Stimulated activated CD4-positive, alpha-beta T cell treated with anti-CD3 and anti-CD28 coated beads, Interleukin-2, amount 100 ng/mL, for 24 hours (primary cell): Measurements from ENCODE around the gene TXNL4A.

Experiments used
- DNase-seq, 2 donors: peaks; one replicate each; pipeline ENCODE4 v3.0.0-alpha.2; 2020

Gene TXNL4A

DNA sequence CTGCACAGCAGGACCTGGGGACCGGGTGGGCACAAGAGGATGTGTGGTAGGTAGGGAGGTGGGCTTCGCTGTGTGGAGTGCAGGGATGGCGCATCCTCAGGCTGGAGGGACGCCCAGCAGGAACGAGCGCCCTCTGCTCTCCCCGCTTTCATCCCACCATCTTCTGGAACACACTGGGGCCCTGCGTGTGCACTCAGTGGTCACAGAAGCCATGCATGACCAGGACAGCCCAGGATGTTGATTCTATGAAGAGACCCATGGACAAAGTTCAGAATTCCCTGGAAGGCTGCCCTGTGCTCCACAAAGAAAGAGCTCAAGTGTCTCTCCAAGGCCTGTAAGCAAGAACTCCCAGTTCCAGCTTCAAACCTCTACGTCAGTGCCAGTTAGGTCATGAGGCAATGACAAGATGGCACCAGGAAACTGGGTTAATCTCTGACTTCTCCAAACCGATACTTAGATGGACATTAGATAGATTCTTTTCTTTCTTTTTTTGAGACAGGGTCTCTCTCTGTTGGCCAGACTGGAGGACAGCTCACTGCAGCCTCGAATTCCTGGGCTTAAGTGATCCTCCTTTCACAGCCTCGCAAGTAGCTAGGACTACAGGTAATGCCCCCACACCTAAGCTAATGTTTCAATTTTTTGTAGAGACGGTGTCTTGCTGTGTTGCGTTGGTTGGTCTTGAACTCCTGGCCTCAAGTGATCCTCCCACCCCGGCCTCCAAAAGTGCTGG lies 40.3 kb downstream of the TXNL4A start:
- DNase-seq, result no peak

DNA sequence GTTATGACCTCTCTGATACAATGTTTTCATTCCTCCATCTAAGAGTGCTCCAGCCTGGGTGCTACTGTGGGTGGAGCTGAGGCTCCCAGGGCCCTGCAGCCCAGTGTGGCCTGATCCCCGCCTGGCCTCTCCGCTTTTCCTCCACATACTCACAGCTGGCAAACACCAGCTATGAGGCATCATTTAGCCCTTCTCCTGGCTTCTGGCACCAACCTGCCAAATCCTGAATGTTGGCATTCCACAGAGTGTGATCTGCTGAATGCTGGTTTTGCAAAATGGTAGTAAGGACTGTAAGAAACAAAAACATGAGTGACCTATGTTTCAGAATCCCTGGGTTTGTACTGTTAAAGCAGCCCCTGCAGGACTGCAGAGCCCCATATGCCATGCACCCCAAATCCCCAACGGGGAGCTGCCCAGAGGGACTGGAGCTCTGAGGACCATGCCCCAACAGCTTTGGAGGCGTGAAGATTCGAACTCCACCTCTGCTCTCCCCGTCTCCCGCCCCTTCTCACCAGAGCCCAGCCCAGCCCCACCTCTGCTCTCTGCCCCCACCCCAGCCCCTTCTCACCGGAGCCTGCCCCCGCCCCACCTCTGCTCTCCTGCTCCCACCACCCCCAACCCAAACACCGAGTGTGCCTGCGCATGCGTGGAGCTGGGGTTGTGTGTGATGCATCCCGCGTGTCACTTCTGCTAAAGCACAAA lies 41.2 kb downstream of the TXNL4A start:
- no peak for DNase-seq

DNA sequence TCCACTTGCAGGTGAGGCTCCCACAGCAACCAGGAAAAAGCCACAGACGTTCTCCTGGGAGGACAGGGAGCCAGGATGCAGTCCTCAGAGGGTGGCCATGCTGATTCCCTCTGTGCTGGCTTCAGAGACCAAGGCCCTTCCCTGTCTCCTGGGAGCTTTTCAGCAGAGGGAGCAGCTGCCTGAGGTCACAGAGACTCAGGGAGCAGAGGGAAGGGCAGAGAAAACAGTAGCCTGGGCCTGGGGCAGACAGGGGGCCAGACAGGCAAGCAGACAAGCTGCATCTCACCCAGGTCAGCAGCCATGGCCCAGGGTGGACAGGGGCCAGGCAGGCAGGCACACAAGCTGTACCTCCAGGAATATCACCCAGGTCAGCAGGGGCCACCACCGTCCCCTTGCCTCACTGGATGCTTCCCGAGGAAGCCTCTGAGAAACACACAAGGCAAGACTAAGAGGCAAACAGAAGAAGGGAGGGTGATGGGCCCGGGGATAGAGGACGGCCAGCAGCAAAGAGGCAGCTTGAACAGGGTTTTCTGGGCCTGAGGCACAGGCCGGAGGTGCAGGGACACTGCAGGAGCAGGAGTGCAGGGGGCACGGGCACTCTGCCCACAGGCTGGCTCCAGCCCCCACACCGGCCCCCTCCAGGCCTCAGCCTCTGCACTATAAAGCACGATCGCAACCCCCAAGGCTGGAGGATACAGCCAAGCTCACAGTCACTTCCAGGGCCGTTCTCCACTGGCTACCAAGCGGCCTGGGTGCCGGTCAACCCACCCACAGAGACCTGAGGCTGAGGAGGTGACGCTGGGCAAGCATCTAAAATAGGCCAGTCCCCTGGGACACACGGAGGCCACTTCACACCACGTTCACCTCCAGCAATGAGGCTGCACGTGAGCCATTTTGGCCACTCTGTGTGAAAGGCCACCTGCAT lies 43.0 kb downstream of the TXNL4A start:
- no peak for DNase-seq

- DNase-seq, result no peak
Measured at GRCh38 chr18:79944746-79945117, 43.6 kb downstream of the TXNL4A start.

GRCh38 chr18:79944126-79944731 lies 44.1 kb downstream of the TXNL4A start:
- DNase-seq, result peak in 1 of 2 donors; percentile 20

DNA sequence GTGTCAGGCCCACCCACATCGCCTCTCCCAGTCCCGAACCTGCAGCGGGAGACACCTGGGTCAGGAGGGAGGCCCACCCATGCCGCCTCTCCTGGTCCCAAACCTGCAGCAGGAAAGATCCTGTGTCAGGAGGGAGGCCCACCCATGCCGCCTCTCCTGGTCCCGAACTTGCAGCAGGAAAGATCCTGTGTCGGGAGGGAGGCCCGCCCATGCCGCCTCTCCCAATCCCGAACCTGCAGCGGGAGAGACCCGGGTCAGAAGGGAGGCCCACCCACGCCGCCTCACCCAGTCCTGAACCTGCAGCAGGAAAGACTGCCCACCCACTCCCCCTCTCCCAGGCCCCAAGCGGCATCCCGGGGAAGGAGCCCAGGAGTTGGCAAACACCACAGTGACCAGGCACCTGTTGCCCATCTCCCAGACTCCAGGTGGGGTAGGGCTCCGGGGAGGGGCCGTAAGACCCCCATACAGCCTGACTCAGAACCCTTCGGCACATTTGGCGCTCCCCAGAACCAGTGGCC lies 44.7 kb downstream of the TXNL4A start:
- DNase-seq, result no peak

DNA sequence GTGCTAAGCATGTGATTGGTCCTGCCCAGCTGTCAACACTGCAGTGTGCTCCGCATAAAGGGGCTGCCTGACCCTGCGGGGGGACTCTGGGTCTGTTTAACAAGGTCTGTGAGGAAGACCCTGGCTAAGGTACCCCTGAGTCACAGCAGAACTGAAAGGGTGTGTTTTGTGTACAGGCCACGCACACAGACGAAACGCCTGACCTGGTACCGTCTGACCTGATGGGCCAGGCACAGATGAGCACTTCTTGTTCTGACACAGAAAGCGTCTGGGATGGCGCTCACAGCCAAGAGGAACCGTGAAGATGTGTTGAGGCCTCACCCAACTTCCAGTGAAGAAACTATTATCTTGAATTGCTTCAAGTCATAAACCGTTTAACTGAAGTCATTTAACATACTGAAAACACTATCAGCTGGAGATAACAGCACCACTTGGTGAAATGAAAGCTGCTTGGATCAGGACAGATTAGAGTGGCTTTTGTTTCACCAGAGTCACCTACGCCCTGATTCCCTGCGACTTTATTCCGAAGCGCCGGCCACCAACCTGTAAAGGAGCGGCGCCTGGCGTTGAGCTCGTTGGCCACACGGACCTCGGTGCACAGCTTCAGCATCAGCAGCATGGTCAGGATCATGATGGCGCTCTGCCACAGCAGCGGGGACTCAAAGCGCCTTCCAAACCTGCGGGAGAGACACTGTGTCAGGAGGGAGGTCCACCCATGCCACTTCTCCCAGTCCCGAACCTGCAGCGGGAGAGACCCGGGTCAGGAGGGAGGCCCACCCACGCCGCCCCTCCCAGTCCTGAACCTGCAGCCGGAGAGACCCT lies 45.4 kb downstream of the TXNL4A start:
- DNase-seq, result no peak

DNA sequence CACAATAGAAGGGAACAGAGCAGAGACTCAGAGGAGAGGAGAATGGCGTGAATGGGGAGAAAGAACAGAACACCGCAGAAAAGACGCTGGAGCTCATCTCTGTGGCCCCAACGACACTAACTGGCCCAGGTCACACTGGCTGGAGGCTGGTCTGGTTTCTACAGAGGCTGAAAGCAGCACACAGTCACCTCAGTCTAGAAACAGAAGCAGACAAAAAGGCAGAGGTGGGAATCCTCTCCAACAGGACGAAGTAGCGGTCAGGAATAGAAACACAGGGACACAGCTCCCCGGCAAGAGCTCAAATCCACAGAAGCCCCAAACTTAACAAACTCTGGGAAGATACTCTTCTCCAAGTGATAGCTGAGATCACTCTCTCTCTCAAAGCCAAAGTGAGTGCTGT lies 46.2 kb downstream of the TXNL4A start:
- no peak for DNase-seq

- no peak for DNase-seq
Measured at GRCh38 chr18:79941473-79942119, 46.8 kb downstream of the TXNL4A start.

DNA sequence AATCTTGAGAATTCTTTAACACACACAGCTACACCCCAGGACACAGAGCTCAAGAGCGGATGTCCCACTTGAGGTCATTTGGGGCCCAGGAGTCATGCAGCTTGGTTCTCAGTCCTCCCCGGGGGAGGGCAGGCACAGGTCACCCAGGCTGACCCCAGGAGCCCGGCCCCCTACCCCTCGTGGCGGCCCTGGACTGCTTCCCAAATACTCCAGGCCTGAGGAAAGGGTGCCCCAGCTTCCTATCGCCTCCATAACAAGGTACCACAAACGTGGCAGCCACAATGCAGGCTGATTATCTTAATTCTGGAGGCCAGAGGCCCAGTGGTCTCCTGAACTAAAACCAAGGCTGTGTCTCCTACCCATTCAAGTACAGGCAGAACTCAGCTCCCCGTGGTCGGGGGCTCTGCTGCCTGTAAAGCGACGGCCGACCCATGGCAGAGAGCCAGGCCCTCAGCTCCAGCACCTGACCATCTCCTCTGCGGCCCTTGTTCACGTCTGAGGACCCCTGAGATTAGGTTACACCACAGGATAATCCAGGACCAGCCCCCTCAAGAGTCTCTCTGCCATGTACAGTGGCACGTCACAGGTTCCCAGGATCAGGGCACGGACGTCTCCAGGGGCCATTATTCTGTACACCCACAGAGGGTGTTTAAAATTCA lies 47.4 kb downstream of the TXNL4A start:
- DNase-seq, result no peak

DNA sequence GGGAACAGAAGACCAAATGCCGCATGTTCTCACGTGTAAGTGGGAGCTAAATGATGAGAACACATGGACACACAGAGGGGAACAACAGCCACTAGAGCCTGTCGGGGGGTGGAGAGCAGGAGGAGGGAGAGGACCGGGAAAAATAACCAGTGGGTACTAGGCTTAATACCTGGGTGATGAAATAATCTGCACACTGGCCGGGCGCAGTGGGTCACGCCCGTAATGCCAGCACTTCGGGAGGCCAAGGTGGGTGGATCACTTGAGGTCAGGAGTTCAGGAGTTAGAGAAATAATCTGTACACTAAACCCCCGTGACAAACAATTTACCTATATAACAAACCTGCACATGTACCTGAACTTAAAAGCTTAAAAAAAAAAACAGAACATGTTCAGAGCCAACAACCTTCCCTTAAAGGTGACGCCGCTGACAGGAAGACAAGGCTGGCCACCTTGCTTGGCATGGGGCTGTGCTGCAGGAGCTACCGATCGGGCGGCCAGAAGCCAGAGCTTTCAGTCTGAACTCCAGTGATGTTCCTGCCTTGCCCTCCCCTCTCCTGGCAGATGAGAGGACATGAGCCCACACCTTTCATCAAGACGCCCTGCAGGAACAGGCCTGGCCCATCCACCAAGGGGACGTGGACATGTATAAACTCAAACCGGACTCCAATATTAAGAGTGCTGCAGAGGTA lies 48.1 kb downstream of the TXNL4A start:
- no peak for DNase-seq

GRCh38 chr18:79939096-79939495 lies 49.3 kb downstream of the TXNL4A start:
- no peak for DNase-seq

DNA sequence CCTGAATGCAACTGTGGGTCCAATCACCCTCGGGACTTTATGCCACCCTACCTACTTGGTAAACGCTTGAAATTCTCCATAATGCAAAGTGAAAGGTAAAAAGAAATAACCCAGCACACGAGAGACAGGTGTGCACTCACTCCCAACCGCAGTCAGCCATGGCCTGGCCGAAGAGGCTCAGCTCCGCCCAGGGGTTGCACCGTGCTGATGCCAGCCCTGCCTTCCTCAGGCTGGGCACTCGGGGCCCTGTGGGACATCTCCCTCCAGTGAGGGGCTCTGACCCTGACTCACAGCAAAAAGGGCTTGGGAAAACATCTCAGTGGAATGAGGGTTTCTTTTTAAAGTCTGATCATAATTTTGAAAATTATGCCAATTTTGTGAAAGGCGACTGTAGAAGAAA lies 50.2 kb downstream of the TXNL4A start:
- no peak for DNase-seq

GRCh38 chr18:79937103-79937860 lies 51.1 kb downstream of the TXNL4A start:
- DNase-seq, result no peak

GRCh38 chr18:79936641-79937040 lies 51.7 kb downstream of the TXNL4A start:
- DNase-seq, result no peak

DNA sequence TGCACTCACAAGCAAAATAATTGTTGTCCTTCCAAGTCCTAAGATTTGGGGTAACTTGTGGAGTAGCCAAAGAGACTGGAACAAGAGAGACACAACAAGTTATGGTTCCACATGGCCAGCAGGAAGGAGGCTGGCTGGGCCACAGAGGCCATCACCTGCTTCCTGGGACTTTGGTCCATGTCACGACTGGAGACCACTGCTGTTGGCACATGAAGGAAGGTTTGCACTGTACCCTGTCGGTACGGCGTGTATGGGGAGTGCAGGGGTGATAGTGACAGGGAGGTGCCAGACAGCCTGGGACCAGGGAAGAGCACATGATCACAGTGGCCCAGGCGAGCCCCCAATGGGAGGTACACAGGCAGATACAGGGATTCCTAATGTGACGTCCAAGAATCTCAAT lies 52.4 kb downstream of the TXNL4A start:
- no peak for DNase-seq

GRCh38 chr18:79935499-79935898 lies 52.9 kb downstream of the TXNL4A start:
- no peak for DNase-seq

DNA sequence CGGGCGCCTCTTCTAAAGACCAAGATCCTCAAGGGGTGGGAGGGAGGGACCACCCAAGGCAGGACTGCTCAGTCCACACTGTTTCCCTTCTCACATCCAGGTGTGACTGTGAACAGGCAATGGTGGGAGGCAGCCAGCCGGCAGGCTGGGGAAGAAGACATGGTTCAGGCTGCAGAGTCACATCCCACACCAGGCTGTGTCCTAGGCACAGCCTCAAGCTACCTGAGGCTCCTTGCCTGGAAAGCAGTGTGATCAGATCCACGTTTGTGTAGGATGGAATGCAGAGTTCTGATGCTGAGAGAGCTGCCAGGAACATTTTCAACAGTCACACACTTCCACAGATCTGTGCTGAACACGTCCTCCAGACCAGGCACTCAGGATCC lies 53.3 kb downstream of the TXNL4A start:
- DNase-seq, result no peak

- no peak for DNase-seq
Measured at GRCh38 chr18:79934311-79935097, 53.9 kb downstream of the TXNL4A start.
